KMS-11 (cell line): ENCODE data around the gene ANKRD33B.
A peak's percentile ranks its signal among the peaks of the same experiment; 100 is the strongest.
"Not testable (repeated sequence)": the region's sequence is repeated elsewhere in the genome, so short reads cannot be mapped to it uniquely, and the experiment has no call there.

Experiments used
- H2AFZ ChIP-seq: fragments of 200-600 bp; sonication (generic); 2 replicates; pipeline ENCODE4 v1.6.1; 2016; ENCODE audit warnings: antibody characterized with exemption, mixed run types, low read depth
- H3K27ac ChIP-seq: fragments of 200-600 bp; sonication (generic); 2 replicates; pipeline ENCODE4 v1.6.1; 2016; ENCODE audit warnings: mild to moderate bottlenecking, mixed run types
- H3K27me3 ChIP-seq: fragments of 200-600 bp; sonication (generic); 2 replicates; pipeline ENCODE4 v1.6.1; 2017; ENCODE audit warnings: mild to moderate bottlenecking, low read depth, mixed run types, moderate library complexity; ENCODE audit not compliant: insufficient read depth
- H3K36me3 ChIP-seq: fragments of 200-600 bp; sonication (generic); 2 replicates; pipeline ENCODE4 v1.6.1; 2017; ENCODE audit warnings: mild to moderate bottlenecking, mixed run types; ENCODE audit not compliant: insufficient read depth
- H3K4me1 ChIP-seq: fragments of 200-600 bp; sonication (generic); 2 replicates; pipeline ENCODE4 v1.6.1; 2016; ENCODE audit warnings: mild to moderate bottlenecking, low read depth, mixed run types; ENCODE audit not compliant: poor library complexity, severe bottlenecking
- H3K4me2 ChIP-seq: fragments of 200-600 bp; sonication (generic); 2 replicates; pipeline ENCODE4 v1.7.0; 2016; ENCODE audit warnings: mild to moderate bottlenecking, mixed run types
- H3K4me3 ChIP-seq: fragments of 200-600 bp; sonication (generic); IDR thresholded peaks from 2 replicates; pipeline ENCODE4 v1.6.1; 2017; ENCODE audit warnings: low read depth, low read length, mixed read lengths; ENCODE audit not compliant: insufficient read depth
- H3K79me2 ChIP-seq: fragments of 200-600 bp; sonication (generic); 2 replicates; pipeline ENCODE4 v1.6.1; 2016; ENCODE audit warnings: low read depth, mixed run types; ENCODE audit not compliant: insufficient read depth
- H3K9ac ChIP-seq: fragments of 200-600 bp; sonication (generic); 2 replicates; pipeline ENCODE4 v1.6.1; 2016; ENCODE audit warnings: mild to moderate bottlenecking, mixed run types
- H4K20me1 ChIP-seq: fragments of 200-600 bp; sonication (generic); 2 replicates; pipeline ENCODE4 v1.6.1; 2016; ENCODE audit warnings: mild to moderate bottlenecking, mixed run types; ENCODE audit not compliant: insufficient read depth
- TF ChIP-seq, protein P1 (sequence below): fragments of 200-600 bp; sonication (generic); conservative IDR thresholded peaks from 2 replicates; pipeline ENCODE4 v1.6.1; 2017; ENCODE audit warnings: low read depth, mild to moderate bottlenecking, antibody characterized with exemption, low read length, moderate library complexity, mixed read lengths

Gene ANKRD33B

DNA sequence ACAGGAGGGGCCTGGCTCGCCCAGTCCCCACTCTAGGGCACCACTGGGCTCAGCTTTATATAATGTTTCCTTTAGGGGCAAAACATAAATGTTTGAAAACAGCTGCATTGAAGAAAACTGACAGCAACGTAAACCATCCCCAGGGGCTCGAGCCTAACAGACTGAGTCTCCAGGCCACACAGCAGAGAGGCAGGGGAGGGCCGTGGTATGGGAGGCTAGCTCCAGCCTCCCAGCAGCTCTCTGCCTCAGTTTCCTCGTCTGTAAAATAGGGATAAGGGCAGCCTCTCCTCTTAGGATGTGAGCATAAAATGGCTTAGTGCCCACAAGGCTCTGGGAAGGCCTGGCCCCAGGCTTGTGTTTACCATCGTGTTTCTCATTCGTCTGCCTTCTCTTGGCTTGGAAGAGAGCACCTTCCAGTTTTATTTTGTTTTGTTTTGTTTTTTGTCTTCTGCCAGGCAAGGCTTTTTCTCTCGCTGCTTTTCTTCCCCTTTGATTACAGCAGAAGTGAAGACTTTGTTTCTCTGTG is 2.7 kb downstream of the ANKRD33B start:
- H3K27ac ChIP-seq, result no peak overlapping the region
- TF ChIP-seq, protein P1, sequence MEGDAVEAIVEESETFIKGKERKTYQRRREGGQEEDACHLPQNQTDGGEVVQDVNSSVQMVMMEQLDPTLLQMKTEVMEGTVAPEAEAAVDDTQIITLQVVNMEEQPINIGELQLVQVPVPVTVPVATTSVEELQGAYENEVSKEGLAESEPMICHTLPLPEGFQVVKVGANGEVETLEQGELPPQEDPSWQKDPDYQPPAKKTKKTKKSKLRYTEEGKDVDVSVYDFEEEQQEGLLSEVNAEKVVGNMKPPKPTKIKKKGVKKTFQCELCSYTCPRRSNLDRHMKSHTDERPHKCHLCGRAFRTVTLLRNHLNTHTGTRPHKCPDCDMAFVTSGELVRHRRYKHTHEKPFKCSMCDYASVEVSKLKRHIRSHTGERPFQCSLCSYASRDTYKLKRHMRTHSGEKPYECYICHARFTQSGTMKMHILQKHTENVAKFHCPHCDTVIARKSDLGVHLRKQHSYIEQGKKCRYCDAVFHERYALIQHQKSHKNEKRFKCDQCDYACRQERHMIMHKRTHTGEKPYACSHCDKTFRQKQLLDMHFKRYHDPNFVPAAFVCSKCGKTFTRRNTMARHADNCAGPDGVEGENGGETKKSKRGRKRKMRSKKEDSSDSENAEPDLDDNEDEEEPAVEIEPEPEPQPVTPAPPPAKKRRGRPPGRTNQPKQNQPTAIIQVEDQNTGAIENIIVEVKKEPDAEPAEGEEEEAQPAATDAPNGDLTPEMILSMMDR, result no peak
- no peaks in the 10 kb centered on the region for H3K36me3 ChIP-seq
- peaks cover 17% of the 10 kb centered on the region for H3K4me1 ChIP-seq
- H3K79me2 ChIP-seq, result peaks cover 8% of the 10 kb centered on the region; the same call in 1 of the 2 replicates
- no peaks in the 10 kb centered on the region for H3K27me3 ChIP-seq
- H3K4me3 ChIP-seq, result no peak overlapping the region
- no peaks in the 10 kb centered on the region for H4K20me1 ChIP-seq
- no peak overlapping the region for H2AFZ ChIP-seq
- peak overlapping the region; percentile 100; the same call in 1 of the 2 replicates for H3K4me2 ChIP-seq
- no peak overlapping the region for H3K9ac ChIP-seq

DNA sequence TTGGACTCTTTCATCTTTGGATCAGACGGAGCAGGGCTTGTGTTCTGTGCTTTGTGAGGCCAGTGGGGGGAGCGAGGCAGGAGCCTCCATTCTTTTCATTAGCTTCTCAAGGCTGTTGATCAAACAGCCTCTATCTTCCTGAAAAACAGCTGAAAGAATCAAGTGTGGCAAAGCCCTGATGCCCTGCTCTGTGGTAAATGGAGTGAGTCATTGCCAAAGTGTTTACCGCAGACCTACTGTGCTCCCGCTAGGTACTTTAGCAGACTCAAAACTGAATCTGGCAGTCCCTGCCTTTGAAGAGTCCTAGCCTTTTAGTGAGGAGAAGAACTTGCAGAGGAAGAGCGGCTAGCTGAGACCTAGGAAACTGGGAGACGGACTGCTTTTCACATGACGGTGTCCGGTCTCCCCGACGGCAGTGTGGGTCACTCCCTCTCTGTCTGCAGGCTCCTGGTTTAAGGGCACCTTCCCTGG is 3.3 kb downstream of the ANKRD33B start:
- Histone ChIP-seq H3K4me2 (no peak overlapping the region; the same call in 1 of the 2 replicates), H3K79me2 (peaks cover 8% of the 10 kb centered on the region; the same call in 1 of the 2 replicates), H3K27me3 (no peaks in the 10 kb centered on the region), H3K4me1 (peaks cover 17% of the 10 kb centered on the region), H4K20me1 (no peaks in the 10 kb centered on the region), H3K4me3 (no peak overlapping the region), H3K9ac (no peak overlapping the region), H3K36me3 (no peaks in the 10 kb centered on the region), H2AFZ (no peak overlapping the region), H3K27ac (no peak overlapping the region)
- TF ChIP-seq, protein P1, result no peak

DNA sequence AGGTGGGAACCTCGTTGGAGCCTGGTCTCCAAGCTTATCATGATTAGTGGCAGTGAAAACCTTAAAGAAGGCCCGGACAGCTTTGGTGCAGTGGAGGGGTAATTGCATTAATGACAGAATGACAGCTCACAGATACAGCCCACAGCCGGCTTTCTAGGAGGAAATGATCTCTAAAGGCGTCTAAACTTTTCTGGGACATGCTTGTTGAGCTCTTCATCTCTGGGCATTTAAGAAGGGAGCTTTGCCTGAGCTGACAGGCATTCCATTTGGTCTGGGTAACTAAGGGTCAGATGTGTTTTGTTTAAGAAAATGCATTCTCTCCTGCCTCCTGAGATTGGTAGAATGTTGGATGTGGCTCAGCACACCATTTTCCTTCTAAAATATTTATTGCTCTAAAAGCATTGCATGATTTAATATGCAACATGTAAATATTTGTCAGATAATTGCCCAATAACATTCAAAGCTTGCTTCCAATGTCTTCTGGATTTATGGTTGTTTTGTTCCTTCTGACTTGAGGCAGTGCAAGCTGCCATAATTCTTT is 4.0 kb downstream of the ANKRD33B start:
- no peak overlapping the region for H3K4me3 ChIP-seq
- H2AFZ ChIP-seq, result no peak overlapping the region
- H4K20me1 ChIP-seq, result no peaks in the 10 kb centered on the region
- no peaks in the 10 kb centered on the region for H3K27me3 ChIP-seq
- H3K4me1 ChIP-seq, result peaks cover 17% of the 10 kb centered on the region
- H3K36me3 ChIP-seq, result no peaks in the 10 kb centered on the region
- no peak overlapping the region for H3K9ac ChIP-seq
- TF ChIP-seq, protein P1, result no peak
- H3K4me2 ChIP-seq, result no peak overlapping the region
- H3K27ac ChIP-seq, result no peak overlapping the region
- H3K79me2 ChIP-seq, result peaks cover 8% of the 10 kb centered on the region; the same call in 1 of the 2 replicates

DNA sequence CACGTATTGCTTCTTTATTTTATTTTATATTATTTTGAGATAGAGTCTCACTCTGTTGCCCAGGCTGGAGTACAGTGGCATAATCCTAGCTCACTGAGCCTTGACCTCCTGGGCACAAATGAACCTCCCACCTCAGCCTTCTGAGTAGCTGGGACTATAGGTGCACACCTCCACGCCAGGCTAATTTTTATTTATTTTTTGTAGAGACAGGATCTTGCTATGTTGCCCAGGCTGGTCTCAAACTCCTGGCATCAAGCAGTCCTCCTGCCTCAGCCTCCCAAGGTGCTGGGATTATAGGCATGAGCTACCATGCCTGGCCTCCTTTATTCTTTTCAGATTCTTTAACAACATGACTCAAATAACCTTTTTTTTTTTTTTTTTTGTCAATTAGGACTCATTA is 6.7 kb downstream of the ANKRD33B start:
- H3K79me2 ChIP-seq, H3K4me2 ChIP-seq, H3K27ac ChIP-seq: not testable (repeated sequence)

DNA sequence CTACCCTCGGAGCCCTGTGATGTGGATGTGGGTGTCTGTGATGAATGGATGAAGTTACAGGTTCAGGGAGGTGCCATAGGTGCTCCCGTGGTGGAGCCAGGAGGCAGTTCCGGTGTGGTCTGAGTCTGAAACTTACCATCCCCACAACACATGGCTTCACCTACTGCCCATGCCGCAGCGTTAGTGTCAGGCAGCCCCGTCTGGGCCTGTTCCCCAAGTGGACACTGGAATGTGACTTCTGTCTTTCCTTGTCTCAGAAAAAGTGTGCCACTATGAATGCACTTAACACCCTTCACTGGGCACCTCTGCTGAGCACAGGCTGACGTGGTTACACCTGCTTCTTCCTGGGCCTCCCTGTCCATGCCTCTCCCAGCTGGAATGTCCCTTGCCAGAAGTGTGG is 8.6 kb downstream of the ANKRD33B start:
- Histone ChIP-seq H2AFZ (no peak overlapping the region), H3K27me3 (no peaks in the 10 kb centered on the region), H3K9ac (no peak overlapping the region), H3K4me2 (no peak overlapping the region), H3K4me1 (peaks cover 3% of the 10 kb centered on the region), H3K36me3 (no peaks in the 10 kb centered on the region), H4K20me1 (no peaks in the 10 kb centered on the region), H3K27ac (no peak overlapping the region), H3K79me2 (peaks cover 6% of the 10 kb centered on the region; the same call in 1 of the 2 replicates), H3K4me3 (no peak overlapping the region)
- TF ChIP-seq, protein P1, result no peak

More for the DNA sequence above, 6.7 kb downstream of the ANKRD33B start:
- H3K4me3 ChIP-seq, H3K36me3 ChIP-seq, H3K27me3 ChIP-seq, H2AFZ ChIP-seq, H4K20me1 ChIP-seq, H3K9ac ChIP-seq: not testable (repeated sequence)
- H3K4me1 ChIP-seq, result peaks cover 17% of the 10 kb centered on the region
